H1 (cell line): ENCODE results near the gene ARID1B. TPM values are rescaled to one million over a fixed set of nuclear protein-coding genes. Genes with fewer than 3 reads are reported as not detected.
"Not testable (repeated sequence)": the region's sequence is repeated elsewhere in the genome, so short reads cannot be mapped to it uniquely, and the experiment has no call there.

Experiments used
- CTCF ChIA-PET: fragments of 300-600 bp; sonication (Branson Sonifier 250); formaldehyde crosslinking; loops from one replicate; lab custom pipeline; 2021; ENCODE audit not compliant: partially characterized antibody; lab: Charles Lee
- POLR2A ChIA-PET: fragments of 300-600 bp; sonication (Branson Sonifier 250); formaldehyde crosslinking; loops from one replicate; lab custom pipeline; 2021; ENCODE audit warnings: inconsistent platforms; ENCODE audit not compliant: partially characterized antibody; lab: Charles Lee
- DNase-seq, 2 experiments: peaks; one replicate each; pipeline versions ENCODE4 v3.0.0 to v3.0.0-alpha.2; 2010 to 2022; ENCODE audit warnings: low spot score in 2 of 2, low read depth in 1 of 2, mixed read lengths in 1 of 2
- FAIRE-seq: peaks from 2 replicates; lab custom pipeline; 2011; peaks lifted over from hg19 to GRCh38; lab: Jason Lieb, UNC
- H2AFZ ChIP-seq: 2 replicates; pipeline ENCODE4 v1.8.1; 2012; ENCODE audit warnings: low read length, inconsistent platforms
- H2AK5ac ChIP-seq: 2 replicates; pipeline ENCODE4 v1.6.1; 2013; ENCODE audit warnings: low read depth, low read length
- H2BK120ac ChIP-seq: replicated peaks from 2 replicates; pipeline ENCODE3; 2013; ENCODE audit warnings: low read depth, low read length, inconsistent platforms
- H2BK12ac ChIP-seq: 2 replicates; pipeline ENCODE4 v1.6.1; 2013; ENCODE audit warnings: low read depth, low read length
- H2BK15ac ChIP-seq: 2 replicates; pipeline ENCODE4 v1.6.1; 2013; ENCODE audit warnings: low read length
- H2BK20ac ChIP-seq: 2 replicates; pipeline ENCODE4 v1.6.1; 2013; ENCODE audit warnings: low read length
- H2BK5ac ChIP-seq: 2 replicates; pipeline ENCODE4 v1.6.1; 2013; ENCODE audit warnings: low read depth, low read length
- H3K14ac ChIP-seq: 2 replicates; pipeline ENCODE4 v1.6.1; 2013; ENCODE audit warnings: inconsistent platforms; ENCODE audit not compliant: insufficient read length
- H3K18ac ChIP-seq: 2 replicates; pipeline ENCODE4 v1.6.1; 2013; ENCODE audit warnings: low read length; ENCODE audit errors: extremely low read depth
- H3K23ac ChIP-seq: 2 replicates; pipeline ENCODE4 v1.6.1; 2013; ENCODE audit warnings: inconsistent platforms; ENCODE audit not compliant: insufficient read length
- H3K23me2 ChIP-seq: 2 replicates; pipeline ENCODE4 v1.6.1; 2013; ENCODE audit warnings: low read depth, low read length
- H3K27ac ChIP-seq: 2 replicates; pipeline ENCODE4 v1.6.1; 2011; ENCODE audit warnings: low read depth, low read length, inconsistent platforms
- H3K27me3 ChIP-seq, 4 experiments: replicated peaks in 1 of 4; 1 replicate in 1 of 4; 2 replicates in 3 of 4; pipeline versions ENCODE4 v1.6.1 to v1.8.1; 2011 to 2013; ENCODE audit warnings: low read length in 3 of 4, mild to moderate bottlenecking in 3 of 4, inconsistent platforms in 2 of 4, mixed read lengths in 2 of 4, moderate library complexity in 1 of 4; ENCODE audit not compliant: control insufficient read depth in 3 of 4, insufficient read depth in 3 of 4; ENCODE audit errors: extremely low read depth in 1 of 4
- H3K36me3 ChIP-seq, 4 experiments: 2 replicates each; pipeline versions ENCODE4 v1.6.1 to v1.8.1; 2011 to 2013; ENCODE audit warnings: mild to moderate bottlenecking in 4 of 4, low read length in 3 of 4, moderate library complexity in 2 of 4, control low read depth in 1 of 4, inconsistent platforms in 1 of 4; ENCODE audit not compliant: insufficient read depth in 4 of 4, control insufficient read depth in 2 of 4
- H3K4ac ChIP-seq: replicated peaks from 2 replicates; pipeline ENCODE3; 2013; ENCODE audit warnings: low read length, low read depth, mixed read lengths, inconsistent platforms; ENCODE audit not compliant: insufficient read length
- H3K4me1 ChIP-seq, 4 experiments: replicated peaks in 1 of 4; 1 replicate in 1 of 4; 2 replicates in 3 of 4; pipeline versions ENCODE4 v1.6.1 to v1.8.1; 2011 to 2013; ENCODE audit warnings: low read length in 3 of 4, inconsistent platforms in 2 of 4, mixed read lengths in 1 of 4; ENCODE audit not compliant: insufficient read depth in 4 of 4, control insufficient read depth in 3 of 4
- H3K4me2 ChIP-seq, 2 experiments: 2 replicates each; pipeline versions ENCODE4 v1.6.1 to v1.8.1; 2011 to 2013; ENCODE audit warnings: low read depth in 2 of 2, low read length in 2 of 2, control low read depth in 1 of 2, inconsistent platforms in 1 of 2, mild to moderate bottlenecking in 1 of 2; ENCODE audit not compliant: insufficient read depth in 1 of 2
- H3K4me3 ChIP-seq, 4 experiments: fragments of 200-600, 300-600 bp in 1 of 4; sonication (generic), shearing (Covaris generic), sonication (Bioruptor Twin) in 1 of 4; 2 replicates each; pipeline versions ENCODE4 v1.5.1 to v1.8.1; 2011 to 2016; ENCODE audit warnings: low read length in 4 of 4, low read depth in 3 of 4, control low read depth in 2 of 4, inconsistent platforms in 2 of 4, mild to moderate bottlenecking in 2 of 4, mixed read lengths in 1 of 4, moderate library complexity in 1 of 4; ENCODE audit not compliant: insufficient read depth in 2 of 4; ENCODE audit errors: extremely low read depth in 1 of 4
- H3K56ac ChIP-seq: replicated peaks from 2 replicates; pipeline ENCODE3; 2013; ENCODE audit warnings: low read depth, mild to moderate bottlenecking, mixed read lengths, low read length, inconsistent platforms; ENCODE audit not compliant: insufficient read length
- H3K79me1 ChIP-seq: 2 replicates; pipeline ENCODE4 v1.6.1; 2013; ENCODE audit warnings: low read depth, low read length, control low read depth
- H3K79me2 ChIP-seq, 2 experiments: 2 replicates each; pipeline versions ENCODE4 v1.6.1 to v1.8.1; 2012 to 2013; ENCODE audit warnings: low read length in 2 of 2, mild to moderate bottlenecking in 2 of 2, inconsistent platforms in 1 of 2; ENCODE audit not compliant: insufficient read depth in 2 of 2, control insufficient read depth in 1 of 2
- H3K9ac ChIP-seq, 4 experiments: replicated peaks in 1 of 4; 1 replicate in 1 of 4; 2 replicates in 3 of 4; pipeline versions ENCODE4 v1.6.1 to v1.8.1; 2011 to 2013; ENCODE audit warnings: low read depth in 3 of 4, low read length in 3 of 4, control low read depth in 2 of 4, mild to moderate bottlenecking in 2 of 4, moderate library complexity in 2 of 4, inconsistent platforms in 1 of 4; ENCODE audit errors: extremely low read depth in 1 of 4
- H3K9me3 ChIP-seq, 2 experiments: 2 replicates each; pipeline versions ENCODE4 v1.6.1 to v1.8.1; 2012 to 2013; ENCODE audit warnings: mild to moderate bottlenecking in 2 of 2, moderate library complexity in 2 of 2, control low read depth in 1 of 2, inconsistent platforms in 1 of 2, low read depth in 1 of 2, low read length in 1 of 2, mixed read lengths in 1 of 2; ENCODE audit not compliant: insufficient read depth in 2 of 2
- H4K20me1 ChIP-seq, 2 experiments: replicated peaks in 1 of 2; 2 replicates each; pipeline versions ENCODE3 to v1.8.1; 2011 to 2013; ENCODE audit warnings: inconsistent platforms in 2 of 2, low read length in 2 of 2, mild to moderate bottlenecking in 1 of 2; ENCODE audit not compliant: insufficient read depth in 2 of 2, control insufficient read depth in 1 of 2
- H4K5ac ChIP-seq: 2 replicates; pipeline ENCODE4 v1.6.1; 2013; ENCODE audit warnings: low read length, low read depth, mixed read lengths, inconsistent platforms; ENCODE audit not compliant: insufficient read length
- H4K8ac ChIP-seq: 2 replicates; pipeline ENCODE4 v1.8.0; 2013; ENCODE audit warnings: mild to moderate bottlenecking, moderate library complexity, low read length, inconsistent platforms; ENCODE audit not compliant: insufficient read depth; ENCODE audit errors: extremely low read depth
- H4K91ac ChIP-seq: replicated peaks from 2 replicates; pipeline ENCODE3; 2013; ENCODE audit warnings: low read length, mixed read lengths, inconsistent platforms; ENCODE audit not compliant: insufficient read length
- WGBS, 2 experiments: shearing (Covaris generic) in 1 of 2; methylation state at CpG; one replicate each; pipeline versions ENCODE4 v1.1.6 to v1.1.7; 2013 to 2015; ENCODE audit warnings: low lambda C conversion rate in 2 of 2, mixed read lengths in 2 of 2, inconsistent platforms in 1 of 2, low coverage in 1 of 2, missing lambda C conversion rate in 1 of 2; ENCODE audit not compliant: insufficient replicate concordance in 2 of 2, insufficient coverage in 1 of 2, insufficient read length in 1 of 2; ENCODE audit errors: extremely low coverage in 1 of 2, missing lambda C conversion rate in 1 of 2; 5-methylcytosine and 5-hydroxymethylcytosine counted together
- polyA plus RNA-seq, 7 experiments: library from polyadenylated mRNA; depleted of rRNA in 3 of 7; stranded (reverse) in 5 of 7; unstranded in 2 of 7; fragments of >200 nt in 5 of 7; fragments of 200-250 nt in 2 of 7; gene quantifications; 1 replicate in 5 of 7; 2 replicates in 1 of 7; 4 replicates in 1 of 7; pipeline versions ENCODE4 v1.2.1 to v1.2.3, GENCODE V29; 2011 to 2013; ENCODE audit warnings: missing spikeins in 2 of 7, mixed read lengths in 2 of 7
- total RNA-seq: library from RNA; stranded (reverse); fragmentation: NEBNext Ultra II Directional; extraction: Animal tissue kit (Norgen Biotek cat#: 25700); gene quantifications from 2 replicates; pipeline ENCODE4 v1.2.1, GENCODE V29; 2021

Gene ARID1B
- total and polyA plus RNA-seq, 2 of the 8 experiments (the other 6 are each of a cell fraction or from before 2014, with no cell fraction given): 24.3 to 70.3 TPM

DNA sequence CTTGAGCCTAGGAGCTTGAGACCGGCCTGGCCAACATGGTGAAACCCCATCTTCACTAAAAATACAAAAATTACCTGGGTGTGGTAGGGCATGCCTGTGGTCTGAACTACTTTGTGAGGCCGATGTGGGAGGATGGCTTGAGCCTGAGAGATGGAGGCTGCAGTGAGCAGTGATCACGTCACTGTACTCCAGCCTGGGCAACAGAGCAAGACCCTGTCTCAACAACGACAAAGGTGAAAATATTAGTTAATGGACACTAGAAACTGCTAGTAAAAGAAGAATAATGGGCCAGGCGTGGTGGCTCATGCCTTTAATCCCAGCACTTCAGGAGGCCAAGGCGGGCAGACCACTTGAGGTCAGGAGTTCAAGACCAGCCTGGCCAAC lies 168.6 kb downstream of the ARID1B start:
- not testable (repeated sequence) for H3K4me3 ChIP-seq, H3K14ac ChIP-seq, FAIRE-seq, H2BK12ac ChIP-seq, H4K8ac ChIP-seq, H3K23me2 ChIP-seq, H4K91ac ChIP-seq, H3K27ac ChIP-seq, DNase-seq, H3K9me3 ChIP-seq, H2BK20ac ChIP-seq, H4K20me1 ChIP-seq, H2AFZ ChIP-seq, H3K23ac ChIP-seq, H3K56ac ChIP-seq, H3K4ac ChIP-seq, H3K4me2 ChIP-seq, H3K9ac ChIP-seq, H3K36me3 ChIP-seq, H3K27me3 ChIP-seq, H2BK15ac ChIP-seq, H2AK5ac ChIP-seq, H3K18ac ChIP-seq, H2BK120ac ChIP-seq, H3K79me1 ChIP-seq, H4K5ac ChIP-seq
- H3K4me1 ChIP-seq: peaks cover 2 to 18% (median 11%) of the 10 kb centered on the region in 4 experiments; a peak in 6 of 7 replicates
- CTCF ChIA-PET: interaction anchor here (1.4 kb wide), 1 partner anchor 11 kb away, joined by 3 read pairs; no protein-coding TSS in a partner anchor
- WGBS, 2 experiments: 92% methylated on average over 6 of the region's 6 CpGs; no CpG with 5 or more reads in 1 of the 2 experiments
- 0 out of 2 replicates have a peak overlapping the region, but pooled peaks have one; percentile 31 for H2BK5ac ChIP-seq
- POLR2A ChIA-PET: interaction anchor here (0.5 to 0.6 kb wide), 2 partner anchors 75 to 190 kb away, joined by 3 read pairs; no protein-coding TSS in a partner anchor
- peaks cover 0 to 83% of the 10 kb centered on the region in 2 experiments; a peak in 3 of 4 replicates for H3K79me2 ChIP-seq
